ENCODE measurements around the gene RBM20. TPM values are rescaled to one million over a fixed set of nuclear protein-coding genes. Genes with fewer than 3 reads are reported as not detected.

RBM20 gene
- total RNA-seq, 1 experiment from 2014 or later = 0.11 TPM

GRCh38 chr10:110714356-110714755, 70.2 kb downstream of the RBM20 start:
- Histone ChIP-seq H3K27ac (no peak overlapping the region), H3K36me3 (ENCODE audit: low read depth) (no peaks in the 10 kb centered on the region), H3K9me3 (ENCODE audit: insufficient read depth, low read depth) (no peaks in the 10 kb centered on the region), H3K4me1 (replicated peaks; ENCODE audit: insufficient read depth) (no peaks in the 10 kb centered on the region), H3K4me2 (no peak overlapping the region), H3K79me2 (ENCODE audit: low read depth) (no peaks in the 10 kb centered on the region), H4K20me1 (ENCODE audit: insufficient read depth) (no peaks in the 10 kb centered on the region), H3K27me3 (ENCODE audit: insufficient read depth, low read depth) (no peaks in the 10 kb centered on the region), H3K4me3 (no peak overlapping the region), H3F3A (ENCODE audit: insufficient read depth, low read depth) (no peaks in the 10 kb centered on the region), H2AFZ (no peak overlapping the region), H3K9me2 (ENCODE audit: insufficient read depth) (no peaks in the 10 kb centered on the region)
- no peak for TF ChIP-seq CTCF (conservative IDR thresholded peaks at IDR 0.05)
- CTCF ChIA-PET = no interaction called here
- intact Hi-C loops (cut with micrococcal nuclease; ENCODE audit: unreplicated experiment) = no loop called here
- POLR2A ChIA-PET (ENCODE audit: unreplicated experiment) = no interaction called here
- no peak for DNase-seq
- no TSS peak for BruUV-seq (replicated peaks)

GRCh38 chr10:110717781-110718589, 73.8 kb downstream of the RBM20 start:
- intact Hi-C loops (cut with micrococcal nuclease; ENCODE audit: unreplicated experiment) = no loop called here
- no peaks in the 10 kb centered on the region for H3K9me2 ChIP-seq (ENCODE audit: insufficient read depth)
- ChIA-PET CTCF (no interaction called here), POLR2A (ENCODE audit: unreplicated experiment) (no interaction called here)
- no peak overlapping the region for H3K27ac ChIP-seq
- H3F3A ChIP-seq (ENCODE audit: insufficient read depth, low read depth) = no peaks in the 10 kb centered on the region
- no peaks in the 10 kb centered on the region for H3K4me1 ChIP-seq (replicated peaks; ENCODE audit: insufficient read depth)
- H3K27me3 ChIP-seq (ENCODE audit: insufficient read depth, low read depth) = no peaks in the 10 kb centered on the region
- no peaks in the 10 kb centered on the region for H4K20me1 ChIP-seq (ENCODE audit: insufficient read depth)
- H3K36me3 ChIP-seq (ENCODE audit: low read depth) = no peaks in the 10 kb centered on the region
- no peak overlapping the region for H2AFZ ChIP-seq
- TF ChIP-seq EZH2 (IDR thresholded peaks at IDR 0.05; ENCODE audit: low read depth) = no peak
- no peak for TF ChIP-seq CTCF (conservative IDR thresholded peaks at IDR 0.05)
- BruUV-seq (replicated peaks) = no TSS peak
- H3K9me3 ChIP-seq (ENCODE audit: insufficient read depth, low read depth) = no peaks in the 10 kb centered on the region
- no peak overlapping the region for H3K4me3 ChIP-seq
- DNase-seq = no peak
- H3K79me2 ChIP-seq (ENCODE audit: low read depth) = no peaks in the 10 kb centered on the region
- no peak overlapping the region for H3K4me2 ChIP-seq

GRCh38 chr10:110721406-110722038, 77.4 kb downstream of the RBM20 start:
- Histone ChIP-seq H3K9me2 (ENCODE audit: insufficient read depth) (no peaks in the 10 kb centered on the region), H3K79me2 (ENCODE audit: low read depth) (no peaks in the 10 kb centered on the region), H3F3A (ENCODE audit: insufficient read depth, low read depth) (no peaks in the 10 kb centered on the region), H4K20me1 (ENCODE audit: insufficient read depth) (no peaks in the 10 kb centered on the region), H3K4me3 (no peak overlapping the region), H3K9me3 (ENCODE audit: insufficient read depth, low read depth) (no peaks in the 10 kb centered on the region), H3K4me1 (replicated peaks; ENCODE audit: insufficient read depth) (no peaks in the 10 kb centered on the region), H2AFZ (no peak overlapping the region), H3K36me3 (ENCODE audit: low read depth) (no peaks in the 10 kb centered on the region), H3K4me2 (no peak overlapping the region), H3K27me3 (ENCODE audit: insufficient read depth, low read depth) (no peaks in the 10 kb centered on the region), H3K27ac (no peak overlapping the region)
- no TSS peak for BruUV-seq (replicated peaks)
- TF ChIP-seq CTCF (conservative IDR thresholded peaks at IDR 0.05) (no peak), EZH2 (IDR thresholded peaks at IDR 0.05; ENCODE audit: low read depth) (no peak)
- ChIA-PET CTCF (no interaction called here), POLR2A (ENCODE audit: unreplicated experiment) (no interaction called here)
- intact Hi-C loops (cut with micrococcal nuclease; ENCODE audit: unreplicated experiment) = no loop called here
- no peak for DNase-seq

All from PC-9 (cell line).